PC-3 (cell line): ENCODE results near the gene EIF4EBP2. TPM values are rescaled to one million over a fixed set of nuclear protein-coding genes. Genes with fewer than 3 reads are reported as not detected.

ENCODE experiments used
- ATAC-seq: fragments of 200-7000 bp; cut with Tn5 transposase; 2 replicates; pipeline ENCODE4 v1.9.1; 2020; ENCODE audit warnings: mild to moderate bottlenecking, moderate library complexity
- BruUV-seq: library from RNA; stranded (reverse); fragments of 400-500 nt; replicated peaks from 2 replicates; lab custom pipeline; 2021; lab: Mats Ljungman, UMichigan
- CTCF ChIA-PET: fragments of 300-600 bp; sonication (Branson Sonifier 250); formaldehyde crosslinking; loops from one replicate; lab custom pipeline; 2022; ENCODE audit warnings: antibody characterized with exemption; lab: Charles Lee
- POLR2A ChIA-PET: fragments of 300-600 bp; sonication (Branson Sonifier 250); formaldehyde crosslinking; loops from one replicate; lab custom pipeline; 2022; ENCODE audit warnings: antibody characterized with exemption; ENCODE audit not compliant: unreplicated experiment; lab: Charles Lee
- DNase-seq: peaks from one replicate; pipeline ENCODE4 v3.0.0-alpha.2; 2015
- H2AFZ ChIP-seq: fragments of 300-600 bp; sonication (generic); 2 replicates; pipeline ENCODE4 v1.6.0; 2016; ENCODE audit warnings: antibody characterized with exemption, low read length
- H3F3A ChIP-seq: fragments of 300-600 bp; sonication (generic); one replicate; pipeline ENCODE4 v1.6.0; 2017; ENCODE audit warnings: antibody characterized with exemption, low read length, control low read depth, mild to moderate bottlenecking; ENCODE audit not compliant: unreplicated experiment
- H3K27ac ChIP-seq: fragments of 300-600 bp; sonication (generic); 2 replicates; pipeline ENCODE4 v1.5.1; 2016; ENCODE audit warnings: mild to moderate bottlenecking, low read length
- H3K27me3 ChIP-seq: fragments of 300-600 bp; sonication (generic); 2 replicates; pipeline ENCODE4 v1.6.1; 2016; ENCODE audit warnings: low read length, mixed read lengths
- H3K36me3 ChIP-seq: fragments of 300-600 bp; sonication (generic); 2 replicates; pipeline ENCODE4 v1.6.1; 2016; ENCODE audit warnings: low read depth, mixed run types, low read length, mixed read lengths
- H3K4me1 ChIP-seq: fragments of 300-600 bp; sonication (generic); 2 replicates; pipeline ENCODE4 v1.5.1; 2016; ENCODE audit warnings: low read length; ENCODE audit not compliant: insufficient read depth
- H3K4me2 ChIP-seq: fragments of 300-600 bp; sonication (generic); 2 replicates; pipeline ENCODE4 v1.6.0; 2016; ENCODE audit warnings: low read length
- H3K4me3 ChIP-seq: fragments of 300-600 bp; sonication (generic); 2 replicates; pipeline ENCODE4 v1.5.1; 2016; ENCODE audit warnings: mild to moderate bottlenecking, low read length, mixed read lengths
- H3K79me2 ChIP-seq: fragments of 300-600 bp; sonication (generic); 2 replicates; pipeline ENCODE4 v1.6.1; 2017; ENCODE audit warnings: low read length, mixed read lengths
- H3K9ac ChIP-seq: fragments of 300-600 bp; sonication (generic); 2 replicates; pipeline ENCODE4 v1.6.0; 2016; ENCODE audit warnings: mild to moderate bottlenecking, low read length
- H3K9me2 ChIP-seq: fragments of 300-600 bp; sonication (generic); replicated peaks from 2 replicates; pipeline ENCODE4 v1.6.1; 2016; ENCODE audit warnings: mixed run types, low read length, mixed read lengths
- H3K9me3 ChIP-seq: fragments of 300-600 bp; sonication (generic); 2 replicates; pipeline ENCODE4 v1.6.1; 2016; ENCODE audit warnings: low read length, mixed read lengths
- H4K20me1 ChIP-seq: fragments of 300-600 bp; sonication (generic); 2 replicates; pipeline ENCODE4 v1.6.1; 2016; ENCODE audit warnings: low read length, mixed read lengths
- EZH2 ChIP-seq: fragments of 300-600 bp; sonication (generic); IDR thresholded peaks from one replicate; pipeline ENCODE4 v1.6.1; 2017; ENCODE audit warnings: antibody characterized with exemption, mild to moderate bottlenecking, low read length; ENCODE audit not compliant: unreplicated experiment
- EZH2phosphoT487 ChIP-seq: fragments of 300-600 bp; sonication (generic); IDR thresholded peaks from 2 replicates; pipeline ENCODE4 v1.6.1; 2018; ENCODE audit warnings: mild to moderate bottlenecking, antibody characterized with exemption, low read length, borderline replicate concordance
- intact Hi-C: fragments of 100-400 bp; cut with micrococcal nuclease; formaldehyde crosslinking; loops from 2 replicates; pipeline ENCODE4 v1.9.0; 2023
- total RNA-seq: library from RNA; depleted of rRNA; stranded (reverse); fragments of >200 nt; gene quantifications from 2 replicates; pipeline ENCODE4 v1.2.3, GENCODE V29; 2014
- TF ChIP-seq, protein P1 (sequence below): fragments of 300-600 bp; sonication (generic); conservative IDR thresholded peaks from 2 replicates; pipeline ENCODE4 v1.5.1; 2017; ENCODE audit warnings: antibody characterized with exemption, low read depth, mild to moderate bottlenecking, low read length

Gene EIF4EBP2
- total RNA-seq, 1 experiment from 2014 or later: 29.2 TPM

GRCh38 chr10:70368774-70369482, 35.0 kb upstream of the EIF4EBP2 start:
- peaks cover 13% of the 10 kb centered on the region; the same call in 1 of the 2 replicates for H3K36me3 ChIP-seq
- H4K20me1 ChIP-seq: no peaks in the 10 kb centered on the region
- no peak for DNase-seq
- no TSS peak for BruUV-seq
- ATAC-seq: no peak
- H3K4me1 ChIP-seq: peaks cover 12% of the 10 kb centered on the region
- no peak overlapping the region for H3K4me3 ChIP-seq
- H3K9me3 ChIP-seq: no peaks in the 10 kb centered on the region
- ChIA-PET POLR2A (no interaction called here), CTCF (interaction anchor here (0.6 kb wide), 1 partner anchor 147 kb away, joined by 3 read pairs; no protein-coding TSS in a partner anchor)
- no peaks in the 10 kb centered on the region for H3K9me2 ChIP-seq
- no peaks in the 10 kb centered on the region; the same call in 1 of the 2 replicates for H3K79me2 ChIP-seq
- no peak overlapping the region for H3K27ac ChIP-seq
- H2AFZ ChIP-seq: no peak overlapping the region
- no peak for TF ChIP-seq EZH2phosphoT487
- TF ChIP-seq EZH2: no peak
- TF ChIP-seq, protein P1, sequence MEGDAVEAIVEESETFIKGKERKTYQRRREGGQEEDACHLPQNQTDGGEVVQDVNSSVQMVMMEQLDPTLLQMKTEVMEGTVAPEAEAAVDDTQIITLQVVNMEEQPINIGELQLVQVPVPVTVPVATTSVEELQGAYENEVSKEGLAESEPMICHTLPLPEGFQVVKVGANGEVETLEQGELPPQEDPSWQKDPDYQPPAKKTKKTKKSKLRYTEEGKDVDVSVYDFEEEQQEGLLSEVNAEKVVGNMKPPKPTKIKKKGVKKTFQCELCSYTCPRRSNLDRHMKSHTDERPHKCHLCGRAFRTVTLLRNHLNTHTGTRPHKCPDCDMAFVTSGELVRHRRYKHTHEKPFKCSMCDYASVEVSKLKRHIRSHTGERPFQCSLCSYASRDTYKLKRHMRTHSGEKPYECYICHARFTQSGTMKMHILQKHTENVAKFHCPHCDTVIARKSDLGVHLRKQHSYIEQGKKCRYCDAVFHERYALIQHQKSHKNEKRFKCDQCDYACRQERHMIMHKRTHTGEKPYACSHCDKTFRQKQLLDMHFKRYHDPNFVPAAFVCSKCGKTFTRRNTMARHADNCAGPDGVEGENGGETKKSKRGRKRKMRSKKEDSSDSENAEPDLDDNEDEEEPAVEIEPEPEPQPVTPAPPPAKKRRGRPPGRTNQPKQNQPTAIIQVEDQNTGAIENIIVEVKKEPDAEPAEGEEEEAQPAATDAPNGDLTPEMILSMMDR: no peak
- intact Hi-C loops: no loop called here
- H3K4me2 ChIP-seq: no peak overlapping the region
- H3K9ac ChIP-seq: no peak overlapping the region
- no peaks in the 10 kb centered on the region for H3K27me3 ChIP-seq
- H3F3A ChIP-seq: no peaks in the 10 kb centered on the region

DNA sequence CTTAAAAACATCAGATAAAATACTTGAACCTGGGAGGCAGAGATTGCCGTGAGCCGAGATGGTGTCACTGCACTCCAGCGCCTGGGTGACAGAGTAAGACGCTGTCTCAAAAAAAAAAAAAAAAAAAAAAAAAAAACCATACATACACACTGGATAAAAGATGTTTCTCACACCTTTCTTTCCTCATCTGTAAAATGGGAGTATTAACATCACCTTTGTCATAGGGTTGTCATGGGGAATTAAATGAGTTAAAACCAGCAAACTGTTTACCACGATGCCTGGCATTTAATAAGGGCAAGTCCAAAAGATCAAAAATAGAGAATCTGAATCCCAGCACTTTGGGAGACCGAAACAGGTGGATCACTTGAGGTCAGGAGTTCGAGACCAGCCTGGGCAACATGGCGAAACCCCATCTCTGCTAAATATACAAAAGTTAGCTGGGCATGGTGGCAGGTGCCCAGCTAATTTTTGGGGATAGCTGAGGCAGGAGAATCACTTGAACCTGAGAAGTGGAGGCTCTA, 34.4 kb upstream of the EIF4EBP2 start:
- intact Hi-C loops: no loop called here
- ChIA-PET CTCF (no interaction called here), POLR2A (no interaction called here)

More for the DNA sequence above, 34.4 kb upstream of the EIF4EBP2 start:
- ATAC-seq (no peak), DNase-seq (no peak)
- Histone ChIP-seq H3K9ac (no peak overlapping the region), H3K36me3 (peaks cover 13% of the 10 kb centered on the region; the same call in 1 of the 2 replicates), H3K9me2 (no peaks in the 10 kb centered on the region), H3K27me3 (no peaks in the 10 kb centered on the region), H3K4me2 (no peak overlapping the region), H3K4me3 (no peak overlapping the region), H3K4me1 (peaks cover 6% of the 10 kb centered on the region), H3K27ac (no peak overlapping the region), H3F3A (no peaks in the 10 kb centered on the region), H3K79me2 (no peaks in the 10 kb centered on the region; the same call in 1 of the 2 replicates), H2AFZ (no peak overlapping the region), H4K20me1 (no peaks in the 10 kb centered on the region), H3K9me3 (no peaks in the 10 kb centered on the region)
- TF ChIP-seq, protein P1: no peak
- TF ChIP-seq EZH2phosphoT487 (no peak), EZH2 (no peak)
- no TSS peak for BruUV-seq
